Activated CD8-positive, alpha-beta memory T cell treated with anti-CD3 and anti-CD28 coated beads for 48 hours (primary cell): ENCODE results near the gene CHST9.
"Not testable (repeated sequence)": the region's sequence is repeated elsewhere in the genome, so short reads cannot be mapped to it uniquely, and the experiment has no call there.

Source experiments
- DNase-seq, 3 experiments: peaks; one replicate each; pipeline ENCODE4 v3.0.0-alpha.2; 2020; ENCODE audit warnings: low read depth in 2 of 3, low spot score in 2 of 3

Gene CHST9

DNA sequence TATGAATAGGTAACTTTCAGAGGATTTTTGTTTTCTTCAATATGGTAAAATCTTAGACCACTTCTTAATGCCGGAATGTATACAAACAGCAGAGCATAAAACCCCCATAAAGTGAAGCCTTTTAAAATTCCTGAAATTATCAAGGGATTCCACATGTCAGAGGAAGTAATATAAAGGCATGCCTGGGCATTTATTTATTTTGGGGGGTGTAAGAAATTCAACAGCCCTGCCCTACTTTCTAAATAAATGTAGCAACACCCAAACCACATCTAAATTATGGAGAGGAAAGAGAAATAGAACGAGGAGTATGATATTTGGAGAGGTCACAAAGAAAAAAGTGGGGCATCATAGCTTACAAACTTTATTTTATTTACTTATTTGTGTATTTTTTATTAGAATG lies 9.9 kb downstream of the CHST9 start:
- DNase-seq = no peak

DNA sequence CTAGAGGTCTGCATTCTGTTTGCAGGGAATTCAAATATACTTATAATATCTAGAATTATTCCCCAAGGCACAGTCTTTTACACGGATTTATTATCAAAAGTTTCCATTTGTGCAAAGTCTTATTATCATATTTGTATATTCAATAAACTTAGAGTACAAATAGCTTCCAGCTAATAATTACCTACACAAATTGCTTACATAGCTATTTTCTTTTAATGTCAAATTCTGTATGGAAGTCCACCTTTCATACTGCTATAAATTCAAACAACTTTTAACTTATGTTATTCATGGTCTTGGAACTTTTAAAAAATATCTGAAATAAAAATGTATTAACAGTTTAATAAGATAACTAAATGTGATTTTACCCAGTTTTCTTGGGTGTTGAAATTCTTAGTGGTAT lies 13.1 kb downstream of the CHST9 start:
- DNase-seq = no peak

DNA sequence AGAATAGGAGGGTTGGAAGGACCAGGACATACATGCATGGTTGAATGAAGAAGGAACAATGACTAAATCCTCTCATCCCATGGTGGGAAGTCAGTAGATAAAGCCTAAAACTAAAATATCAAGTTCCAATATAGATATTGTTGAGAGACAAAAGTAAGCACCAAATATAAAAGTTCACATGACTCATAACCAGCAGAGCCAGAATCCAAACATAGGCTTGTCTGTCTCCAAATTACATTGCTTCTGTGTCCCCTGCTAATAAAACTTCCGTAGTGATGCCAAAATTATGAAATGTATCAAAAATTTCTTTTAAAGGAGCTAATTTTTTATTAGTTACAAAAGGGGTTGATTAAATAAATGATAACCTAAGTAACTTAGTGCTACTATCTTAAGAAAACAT lies 19.7 kb downstream of the CHST9 start:
- DNase-seq = no peak

DNA sequence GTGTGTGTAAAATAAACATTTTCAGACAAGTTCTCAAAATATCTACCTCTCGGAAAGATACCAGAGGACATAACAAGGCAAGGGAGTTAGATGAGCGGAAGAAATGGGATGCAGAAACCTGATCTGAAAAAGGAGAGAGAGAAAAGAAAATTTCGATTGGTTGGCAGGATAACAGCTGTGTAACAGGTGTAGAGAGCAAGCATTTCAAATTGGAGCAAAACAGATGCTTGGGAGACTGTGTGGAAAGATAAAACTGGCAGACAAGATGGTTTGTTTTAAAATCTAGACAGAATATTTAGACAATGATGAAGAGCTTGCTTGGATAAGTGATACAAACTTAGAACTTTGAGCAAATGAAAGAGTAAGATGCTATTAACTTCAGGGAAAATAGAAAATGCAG lies 20.2 kb downstream of the CHST9 start:
- DNase-seq = no peak

DNA sequence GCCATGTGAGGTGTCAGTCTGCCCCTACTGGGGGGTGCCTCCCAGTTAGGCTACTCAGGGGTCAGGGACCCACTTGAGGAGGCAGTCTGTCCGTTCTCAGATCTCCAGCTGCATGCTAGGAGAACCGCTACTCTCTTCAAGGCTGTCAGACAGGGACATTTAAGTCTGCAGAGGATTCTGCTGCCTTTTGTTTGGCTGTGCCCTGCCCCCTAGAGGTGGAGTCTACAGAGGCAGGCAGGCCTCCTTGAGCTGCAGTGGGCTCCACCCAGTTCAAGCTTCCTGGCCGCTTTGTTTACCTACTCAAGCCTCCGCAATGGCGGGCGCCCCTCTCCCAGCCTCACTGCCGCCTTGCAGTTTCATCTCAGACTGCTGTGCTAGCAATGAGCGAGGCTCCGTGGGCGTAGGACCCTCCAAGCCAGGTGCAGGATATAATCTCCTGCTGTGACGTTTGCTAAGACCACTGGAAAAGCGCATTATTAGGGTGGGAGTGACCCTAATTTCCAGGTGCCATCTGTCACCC lies 21.9 kb downstream of the CHST9 start:
- not testable (repeated sequence) for DNase-seq

DNA sequence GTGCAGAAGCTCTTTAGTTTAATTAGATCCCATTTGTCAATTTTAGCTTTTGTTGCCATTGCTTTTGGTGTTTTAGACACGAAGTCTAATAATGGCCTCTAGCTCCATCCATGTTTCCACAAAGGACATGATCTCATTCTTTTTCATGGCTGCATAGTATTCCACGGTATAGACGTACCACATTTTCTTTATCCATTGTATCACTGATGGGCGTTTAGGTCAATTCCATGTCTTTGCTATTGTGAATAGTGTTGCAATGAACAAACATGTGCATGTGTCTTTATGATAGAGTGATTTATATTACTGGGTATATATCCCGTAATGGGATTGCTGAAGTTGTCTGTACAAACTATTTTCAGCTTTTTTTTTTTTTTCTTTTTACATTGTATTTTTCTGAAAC lies 35.9 kb downstream of the CHST9 start:
- not testable (repeated sequence) for DNase-seq

DNA sequence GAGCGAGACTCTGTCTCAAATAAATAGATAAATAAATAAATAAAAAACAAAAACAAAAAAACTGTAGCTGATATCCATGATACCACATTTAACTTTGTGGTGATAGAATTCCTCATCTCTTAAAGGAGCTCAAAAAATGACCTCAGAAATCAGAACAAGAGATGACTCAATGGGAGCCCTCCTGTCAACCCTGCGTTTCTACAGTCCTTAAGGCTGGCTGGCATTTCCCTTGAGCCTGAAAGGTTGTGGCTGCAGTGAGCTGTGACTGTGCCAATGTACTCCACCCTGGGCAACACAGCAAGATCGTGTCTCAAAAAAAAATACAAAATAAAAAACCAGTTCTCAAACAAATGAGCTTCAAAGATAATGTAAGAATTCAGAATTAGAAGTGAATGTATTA lies 40.4 kb downstream of the CHST9 start:
- DNase-seq = no peak

DNA sequence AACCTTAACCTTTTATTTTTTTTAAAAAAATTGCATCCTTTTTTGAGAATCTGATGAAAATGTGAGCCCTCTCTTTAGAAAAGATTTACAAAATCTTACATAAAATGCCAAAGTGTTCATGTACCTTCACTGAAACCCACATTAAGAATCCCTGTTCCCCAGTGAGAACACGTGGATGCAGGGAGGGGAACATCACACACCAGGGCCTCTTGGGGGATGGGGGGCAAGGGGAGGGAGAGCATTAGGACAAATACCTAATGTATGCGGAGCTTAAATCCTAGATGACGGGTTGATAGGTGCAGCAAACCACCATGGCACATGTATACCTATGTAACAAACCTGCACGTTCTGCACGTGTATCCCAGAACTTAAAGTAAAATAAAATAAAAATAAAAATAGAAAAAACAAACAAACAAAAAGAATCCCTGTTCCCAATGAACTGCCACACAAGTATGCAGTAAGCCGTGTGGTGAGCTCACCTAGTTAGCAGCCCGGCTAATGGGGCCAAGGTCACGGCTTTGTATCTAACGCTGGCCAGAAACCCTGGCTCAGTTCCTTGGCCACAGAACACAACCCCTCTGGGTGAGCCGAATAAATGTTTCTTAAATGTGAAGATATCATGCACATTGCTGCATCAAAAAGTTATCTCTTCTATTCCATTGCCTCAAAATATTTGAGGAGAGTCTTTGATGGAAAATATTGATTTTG lies 41.4 kb downstream of the CHST9 start:
- DNase-seq = no peak

DNA sequence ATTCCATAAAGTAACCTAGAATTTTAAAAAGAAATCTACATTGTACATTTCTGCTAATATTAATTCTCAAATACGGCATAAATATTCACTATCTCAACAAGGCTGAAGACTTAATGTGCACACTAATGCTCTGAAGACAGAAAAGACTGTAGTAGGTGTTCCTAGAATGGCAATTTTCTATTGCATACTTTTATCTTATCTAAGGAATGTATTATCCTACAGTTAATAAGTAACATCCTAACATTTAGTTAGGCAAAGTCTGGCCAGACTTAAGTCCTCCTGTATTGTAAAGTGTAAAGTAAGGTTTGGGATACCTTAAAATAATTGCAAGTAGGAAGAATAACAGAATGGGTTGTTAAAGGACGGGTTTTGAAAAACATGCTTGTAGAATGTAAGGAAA lies 42.2 kb downstream of the CHST9 start:
- DNase-seq = no peak

DNA sequence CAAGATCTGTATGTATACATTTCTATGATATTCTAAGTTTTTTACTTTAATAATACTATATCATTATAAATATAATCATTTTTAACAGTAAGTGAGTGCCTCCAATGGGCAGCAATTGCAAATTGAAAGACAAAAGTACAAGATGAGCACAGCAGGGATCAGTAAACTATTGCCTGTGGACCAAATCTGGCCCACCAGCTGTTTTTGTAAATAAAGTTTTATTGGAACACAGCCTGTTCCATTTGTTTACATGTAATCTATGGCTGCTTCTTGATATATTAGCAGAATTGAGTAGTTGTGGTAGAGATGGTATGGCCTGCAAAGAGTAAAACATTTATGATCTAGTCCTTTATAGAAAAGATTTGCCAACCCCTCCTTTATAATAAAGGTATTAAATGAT lies 43.2 kb downstream of the CHST9 start:
- no peak for DNase-seq

DNA sequence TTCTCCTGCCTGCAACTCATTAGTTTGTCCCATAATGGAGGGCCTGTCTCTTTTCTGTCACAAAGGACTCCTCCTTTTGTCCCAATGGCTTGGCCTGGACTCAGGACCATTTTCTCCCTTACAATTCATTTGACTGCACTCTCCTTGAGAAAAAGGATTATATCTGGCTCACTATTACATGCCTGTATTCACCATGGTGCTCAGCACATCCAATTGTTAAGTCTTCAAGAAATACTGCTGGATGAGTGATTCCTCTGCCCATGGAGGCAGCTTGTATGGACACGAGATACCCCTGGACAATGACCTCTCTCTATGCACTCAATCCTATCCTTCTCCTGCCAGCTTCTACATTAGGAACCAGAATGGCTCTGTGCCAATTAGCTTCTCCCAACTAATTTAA lies 47.0 kb downstream of the CHST9 start:
- no peak for DNase-seq

DNA sequence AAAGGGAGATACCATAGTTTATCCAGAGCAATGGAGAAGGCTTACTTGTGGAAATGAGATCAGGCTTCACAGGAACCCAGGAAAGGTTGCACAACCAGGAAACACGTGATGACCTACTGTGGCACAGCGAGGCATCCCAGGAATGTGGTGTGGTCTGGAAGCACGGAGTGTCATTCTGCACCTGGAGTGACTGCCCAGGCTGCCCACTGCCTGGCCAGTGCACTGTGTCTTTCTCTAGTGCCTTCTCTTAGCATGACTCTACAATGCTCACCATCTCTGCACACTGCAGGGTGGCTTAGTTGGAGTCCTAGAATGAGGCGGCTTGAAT lies 48.9 kb downstream of the CHST9 start:
- no peak for DNase-seq

DNA sequence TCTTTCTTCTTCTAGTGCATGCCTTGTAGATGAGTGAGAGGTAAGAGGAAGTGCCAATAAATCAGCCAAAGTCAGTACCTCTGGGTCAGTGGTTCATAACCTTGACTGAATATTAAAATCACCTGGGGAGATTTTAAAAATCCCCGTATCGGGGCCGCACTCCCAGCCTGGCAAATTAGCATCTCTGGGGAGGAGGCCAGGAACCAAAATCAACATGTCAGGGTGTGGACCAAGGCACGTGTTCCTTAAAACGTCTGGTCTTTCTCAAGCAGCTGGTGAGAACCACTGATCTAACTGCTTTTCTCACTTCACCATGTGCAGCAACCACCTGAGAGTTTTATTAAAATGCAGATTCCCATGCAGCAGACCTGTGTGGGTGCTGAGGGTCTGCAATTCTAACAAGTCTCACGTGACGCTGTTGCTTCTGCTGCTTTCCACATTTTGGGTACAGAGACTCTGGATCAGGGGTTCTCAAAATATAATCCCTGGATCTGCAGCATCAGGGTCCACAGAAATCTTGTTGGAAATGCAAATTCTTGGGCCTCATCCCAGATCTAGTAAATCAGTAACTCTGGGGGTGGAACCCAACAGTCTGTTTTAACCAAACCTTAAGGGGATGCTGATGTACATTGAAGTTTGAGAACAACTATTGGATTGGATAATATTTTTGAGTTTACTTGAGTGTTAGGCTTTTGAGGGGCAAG lies 49.5 kb downstream of the CHST9 start:
- DNase-seq = no peak

DNA sequence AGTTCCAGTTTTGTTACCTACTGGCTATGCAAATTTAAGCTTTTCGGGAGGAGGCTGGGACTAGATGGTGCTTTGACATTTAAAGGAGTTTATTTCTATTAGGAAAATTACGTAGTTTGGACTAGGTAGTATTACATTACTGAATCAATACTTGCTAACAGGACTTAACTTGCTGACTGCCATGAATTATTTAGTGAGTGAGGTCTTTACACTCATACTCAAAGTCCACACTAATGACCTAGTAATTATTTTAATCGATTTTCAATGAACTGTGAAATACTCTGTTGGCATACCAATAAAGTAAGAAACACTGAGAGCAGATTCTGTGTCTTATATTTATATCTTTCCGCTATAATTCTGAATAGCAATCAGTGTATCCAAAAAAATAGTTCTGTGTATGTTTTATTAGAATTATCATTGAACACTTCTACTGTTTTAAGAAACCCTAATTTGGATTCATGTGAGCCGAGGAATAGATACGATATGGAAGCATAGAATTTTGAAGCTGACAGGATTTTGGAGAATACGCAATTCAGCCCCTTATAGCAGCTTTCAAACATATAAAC lies 55.0 kb downstream of the CHST9 start:
- DNase-seq = no peak

DNA sequence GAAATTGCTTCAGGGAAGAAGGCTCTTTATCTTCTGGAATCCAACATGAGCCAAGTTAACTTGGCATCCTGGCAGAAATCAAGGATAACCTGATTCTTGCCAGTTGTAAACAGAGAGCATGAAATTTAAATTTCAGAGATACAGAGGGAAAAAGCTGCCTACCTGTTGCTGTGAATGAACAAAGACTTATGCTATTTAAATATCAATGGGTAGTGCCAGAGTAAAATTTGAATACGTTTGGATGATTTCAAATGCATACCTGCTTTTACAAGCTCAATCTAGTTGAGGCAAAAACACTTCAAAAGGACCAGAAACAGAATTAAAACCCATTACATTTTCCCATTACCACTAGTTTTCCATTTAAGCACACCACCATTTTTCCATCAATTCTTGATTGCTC lies 60.9 kb downstream of the CHST9 start:
- no peak for DNase-seq

DNA sequence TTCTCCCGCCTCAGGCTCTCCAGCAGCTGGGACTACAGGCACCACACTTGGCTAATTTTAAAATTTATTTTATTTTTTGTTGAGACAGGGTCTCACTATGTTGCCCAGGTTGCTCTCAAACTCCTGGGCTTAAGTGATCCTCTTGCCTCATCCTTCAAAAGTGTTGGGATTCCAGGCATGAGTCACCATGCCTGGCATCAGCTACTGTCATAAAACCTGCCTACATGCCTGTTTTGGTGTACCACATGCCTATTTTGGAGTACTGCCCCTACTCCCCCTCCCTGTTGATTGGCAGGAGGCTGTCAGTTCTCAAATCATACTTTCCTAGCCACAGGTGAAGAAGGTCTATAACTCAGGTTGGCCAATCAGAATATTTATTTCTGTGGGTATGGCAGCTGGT lies 64.0 kb downstream of the CHST9 start:
- no peak for DNase-seq

DNA sequence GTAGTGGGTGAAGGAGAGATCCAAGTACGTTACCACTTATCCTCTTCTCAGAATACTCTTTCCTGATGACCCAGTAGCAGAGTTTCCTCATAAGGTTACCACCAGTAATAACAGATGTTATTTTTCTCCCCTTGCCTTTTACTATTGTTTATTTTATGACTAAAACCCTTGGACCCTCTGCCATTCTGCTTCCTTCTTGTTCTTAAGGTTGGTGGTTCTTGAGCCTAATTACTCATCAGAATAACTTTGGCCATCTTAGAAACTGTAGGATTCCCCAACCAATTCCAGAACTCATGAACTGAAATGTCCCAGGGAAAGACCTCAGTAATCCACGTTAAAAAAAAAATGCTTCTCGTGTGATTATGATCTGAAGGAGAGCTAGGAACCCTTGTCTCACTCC lies 64.9 kb downstream of the CHST9 start:
- no peak for DNase-seq

DNA sequence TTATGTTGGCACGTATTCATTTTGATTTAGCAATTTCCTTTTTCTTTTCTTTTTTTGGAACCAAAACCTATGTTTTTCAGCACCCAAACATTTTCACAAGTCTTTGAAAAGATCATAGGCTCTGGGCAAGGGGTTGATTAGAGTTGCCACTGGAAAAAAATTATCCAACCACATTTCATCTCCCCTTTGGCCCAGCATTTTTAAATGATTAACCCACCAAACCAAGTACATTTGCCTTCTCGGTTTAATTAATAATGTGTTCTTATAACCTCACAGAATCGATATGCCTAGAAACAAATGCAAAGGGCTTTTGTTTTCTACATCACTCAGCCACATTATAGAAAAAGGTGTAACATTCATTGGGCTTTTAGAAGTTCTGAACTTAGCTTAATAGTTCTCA lies 66.1 kb downstream of the CHST9 start:
- no peak for DNase-seq

DNA sequence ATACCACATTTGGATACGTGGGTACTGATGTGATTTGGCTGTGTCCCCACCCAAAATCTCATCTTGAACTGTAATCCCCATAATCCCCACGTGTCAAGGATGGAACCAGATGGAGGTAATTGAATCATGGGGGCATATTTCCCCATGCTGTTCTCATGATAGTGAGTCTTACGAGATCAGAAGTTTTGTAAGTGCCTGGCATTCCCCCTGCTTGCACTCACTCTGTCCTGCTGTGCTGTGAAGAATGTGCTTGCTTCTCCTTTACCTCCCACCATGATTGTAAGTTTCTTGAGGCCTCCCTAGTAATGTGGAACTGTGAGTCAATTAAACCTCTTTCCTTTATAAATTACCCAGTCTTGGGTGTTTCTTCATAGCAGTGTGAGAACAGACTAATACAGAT lies 70.3 kb downstream of the CHST9 start:
- no peak for DNase-seq

DNA sequence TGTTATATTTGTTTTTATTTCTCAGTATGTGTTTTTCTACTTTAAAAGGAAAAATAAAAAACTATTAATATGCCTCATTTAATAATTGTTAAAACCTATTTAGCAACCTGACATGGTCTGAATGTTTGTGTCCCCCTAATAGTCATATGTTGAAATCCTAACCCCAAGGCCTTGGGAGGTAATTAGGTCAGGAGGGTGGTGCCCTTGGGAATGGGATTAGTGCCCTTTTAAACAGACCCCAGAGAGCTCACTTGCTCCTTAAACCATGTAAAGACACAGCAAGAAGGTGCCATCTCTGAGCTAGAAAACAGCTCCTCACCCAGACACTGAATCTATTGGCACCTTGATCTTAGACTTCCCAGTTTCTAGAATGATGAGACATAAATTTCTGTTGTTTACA lies 71.8 kb downstream of the CHST9 start:
- DNase-seq = no peak

DNA sequence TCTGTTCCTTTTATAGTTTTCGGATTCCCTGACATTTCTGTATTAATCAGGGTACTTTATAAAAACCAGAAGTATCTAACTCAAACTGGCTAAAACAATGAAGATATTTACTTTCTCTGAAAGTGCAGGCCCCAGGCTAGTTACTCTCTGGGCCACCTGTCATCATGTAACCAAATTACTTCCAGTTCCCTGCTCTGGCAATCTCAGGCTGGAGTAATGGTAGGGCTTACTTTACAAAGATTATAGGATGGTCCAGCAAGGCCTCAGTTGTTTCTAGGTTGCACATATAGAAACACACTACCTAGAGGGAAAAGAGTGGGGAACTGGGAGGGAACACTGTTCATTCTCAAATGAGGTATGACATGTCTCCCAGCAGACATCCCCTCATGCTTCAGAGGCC lies 74.8 kb downstream of the CHST9 start:
- DNase-seq = no peak

DNA sequence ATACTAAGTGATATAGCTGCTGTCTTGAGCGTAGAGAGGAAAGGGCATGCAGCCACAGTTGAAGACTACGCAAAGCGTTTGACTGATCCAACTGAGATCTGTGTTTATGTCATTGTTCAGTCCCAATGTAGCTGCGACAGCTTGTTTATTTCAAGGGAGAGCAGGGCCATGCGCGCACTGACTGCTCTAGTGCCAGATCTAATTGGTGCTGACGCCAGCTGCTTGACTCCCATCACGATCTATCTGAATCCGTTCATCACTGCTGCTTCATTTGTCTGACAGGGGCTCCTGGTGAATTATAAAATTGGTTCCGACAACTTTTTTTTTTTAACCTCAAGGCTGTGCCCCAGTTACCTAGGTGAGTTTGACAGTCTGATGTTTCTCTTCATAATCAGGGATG lies 75.7 kb downstream of the CHST9 start:
- no peak for DNase-seq

DNA sequence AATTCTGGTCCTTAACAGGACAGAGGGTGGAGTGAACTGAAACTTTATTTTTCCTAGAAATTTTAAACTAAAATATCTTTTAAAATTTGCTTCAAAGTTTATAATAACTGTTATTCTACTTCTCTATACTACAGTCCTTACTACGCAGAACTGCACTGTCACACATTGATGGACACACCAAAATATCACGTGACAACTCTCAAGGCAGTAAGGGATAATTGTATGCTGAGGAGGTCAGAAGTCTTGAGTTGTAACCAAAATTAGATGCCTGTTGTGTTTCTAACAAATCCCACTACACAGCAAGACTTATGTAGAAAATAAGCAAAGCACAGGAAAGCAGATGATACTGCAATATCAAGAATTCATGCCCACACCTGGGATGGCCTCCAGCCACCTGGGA lies 76.3 kb downstream of the CHST9 start:
- DNase-seq = no peak
